Peyer's patch (tissue), 4 donors: ENCODE results near the gene TRAPPC10.

Source experiments
- POLR2A ChIP-seq, 2 donors: fragments of 450-650 bp; IDR thresholded peaks; one replicate each; pipeline ENCODE4 v1.5.1; 2017; ENCODE audit warnings: antibody characterized with exemption in 2 of 2, mild to moderate bottlenecking in 2 of 2, moderate library complexity in 2 of 2
- TF ChIP-seq, protein P1 (sequence below), 6 experiments: fragments of 450-650 bp in 4 of 6; fragments of 200-600 bp in 2 of 6; sonication (generic) in 1 of 6; IDR thresholded peaks; one replicate each; pipeline ENCODE4 v1.5.1; 2017 to 2019; ENCODE audit warnings: antibody characterized with exemption in 6 of 6, mild to moderate bottlenecking in 3 of 6, moderate library complexity in 1 of 6

DNA sequence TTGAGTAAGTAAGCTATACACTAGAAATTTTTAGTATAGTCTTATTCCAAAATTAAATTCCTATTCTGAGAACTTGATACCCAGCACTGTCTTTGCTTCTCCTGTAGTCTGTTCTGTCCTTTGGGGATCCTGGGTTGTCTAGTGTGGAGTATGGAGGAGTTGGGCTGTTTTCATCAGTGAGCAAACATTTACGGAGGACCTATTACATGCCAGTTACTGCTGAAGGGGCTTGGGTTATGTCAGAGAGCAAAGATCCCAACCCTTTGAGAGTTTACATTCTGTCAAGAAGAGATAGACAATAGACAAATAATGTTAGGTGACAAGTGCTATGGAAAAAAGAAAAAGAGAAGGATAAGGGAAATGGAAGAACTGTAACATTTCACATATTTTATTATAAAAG, 9.0 kb downstream of the TRAPPC10 start:
- no peak for TF ChIP-seq POLR2A (IDR thresholded peaks at IDR 0.05)
- TF ChIP-seq, protein P1, sequence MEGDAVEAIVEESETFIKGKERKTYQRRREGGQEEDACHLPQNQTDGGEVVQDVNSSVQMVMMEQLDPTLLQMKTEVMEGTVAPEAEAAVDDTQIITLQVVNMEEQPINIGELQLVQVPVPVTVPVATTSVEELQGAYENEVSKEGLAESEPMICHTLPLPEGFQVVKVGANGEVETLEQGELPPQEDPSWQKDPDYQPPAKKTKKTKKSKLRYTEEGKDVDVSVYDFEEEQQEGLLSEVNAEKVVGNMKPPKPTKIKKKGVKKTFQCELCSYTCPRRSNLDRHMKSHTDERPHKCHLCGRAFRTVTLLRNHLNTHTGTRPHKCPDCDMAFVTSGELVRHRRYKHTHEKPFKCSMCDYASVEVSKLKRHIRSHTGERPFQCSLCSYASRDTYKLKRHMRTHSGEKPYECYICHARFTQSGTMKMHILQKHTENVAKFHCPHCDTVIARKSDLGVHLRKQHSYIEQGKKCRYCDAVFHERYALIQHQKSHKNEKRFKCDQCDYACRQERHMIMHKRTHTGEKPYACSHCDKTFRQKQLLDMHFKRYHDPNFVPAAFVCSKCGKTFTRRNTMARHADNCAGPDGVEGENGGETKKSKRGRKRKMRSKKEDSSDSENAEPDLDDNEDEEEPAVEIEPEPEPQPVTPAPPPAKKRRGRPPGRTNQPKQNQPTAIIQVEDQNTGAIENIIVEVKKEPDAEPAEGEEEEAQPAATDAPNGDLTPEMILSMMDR (IDR thresholded peaks at IDR 0.05): no peak
